Esophagus squamous epithelium (tissue), 4 donors: ENCODE data around the gene WDPCP.

ENCODE experiments used
- POLR2A ChIP-seq, 4 donors: fragments of 450-650 bp; IDR thresholded peaks; one replicate each; pipeline ENCODE4 v1.6.1; 2017; ENCODE audit warnings: antibody characterized with exemption in 4 of 4, mild to moderate bottlenecking in 4 of 4, moderate library complexity in 3 of 4
- TF ChIP-seq, protein P1 (sequence below), 6 experiments: fragments of 450-650 bp in 4 of 6; fragments of 200-600 bp in 2 of 6; sonication (generic) in 2 of 6; IDR thresholded peaks; one replicate each; pipeline ENCODE4 v1.5.1; 2016 to 2019; ENCODE audit warnings: antibody characterized with exemption in 6 of 6, mild to moderate bottlenecking in 4 of 6, moderate library complexity in 4 of 6

DNA sequence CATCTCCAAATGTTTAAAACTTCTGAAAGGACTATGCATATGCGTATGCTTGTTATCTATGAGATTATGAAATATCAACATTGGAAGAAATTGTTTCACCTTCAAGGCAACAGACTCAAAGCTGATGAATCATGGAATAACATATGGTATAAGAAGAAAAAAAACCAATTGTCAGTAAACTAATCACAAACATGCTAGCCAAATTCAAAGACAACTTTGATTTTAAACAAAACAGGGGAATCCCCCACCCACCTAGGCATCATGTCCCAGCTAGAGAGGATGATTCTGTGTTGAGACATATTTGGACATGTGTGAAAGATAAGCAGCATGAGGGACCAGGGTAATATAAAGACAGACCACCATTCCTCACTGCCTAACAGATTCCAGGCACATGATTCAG lies 147.7 kb downstream of the WDPCP start:
- TF ChIP-seq POLR2A (IDR thresholded peaks at IDR 0.05), result no peak
- TF ChIP-seq, protein P1, sequence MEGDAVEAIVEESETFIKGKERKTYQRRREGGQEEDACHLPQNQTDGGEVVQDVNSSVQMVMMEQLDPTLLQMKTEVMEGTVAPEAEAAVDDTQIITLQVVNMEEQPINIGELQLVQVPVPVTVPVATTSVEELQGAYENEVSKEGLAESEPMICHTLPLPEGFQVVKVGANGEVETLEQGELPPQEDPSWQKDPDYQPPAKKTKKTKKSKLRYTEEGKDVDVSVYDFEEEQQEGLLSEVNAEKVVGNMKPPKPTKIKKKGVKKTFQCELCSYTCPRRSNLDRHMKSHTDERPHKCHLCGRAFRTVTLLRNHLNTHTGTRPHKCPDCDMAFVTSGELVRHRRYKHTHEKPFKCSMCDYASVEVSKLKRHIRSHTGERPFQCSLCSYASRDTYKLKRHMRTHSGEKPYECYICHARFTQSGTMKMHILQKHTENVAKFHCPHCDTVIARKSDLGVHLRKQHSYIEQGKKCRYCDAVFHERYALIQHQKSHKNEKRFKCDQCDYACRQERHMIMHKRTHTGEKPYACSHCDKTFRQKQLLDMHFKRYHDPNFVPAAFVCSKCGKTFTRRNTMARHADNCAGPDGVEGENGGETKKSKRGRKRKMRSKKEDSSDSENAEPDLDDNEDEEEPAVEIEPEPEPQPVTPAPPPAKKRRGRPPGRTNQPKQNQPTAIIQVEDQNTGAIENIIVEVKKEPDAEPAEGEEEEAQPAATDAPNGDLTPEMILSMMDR (IDR thresholded peaks at IDR 0.05), result no peak
